Measurements from ENCODE around the gene MSI2. TPM values are rescaled to one million over a fixed set of nuclear protein-coding genes. Genes with fewer than 3 reads are reported as not detected.

The MSI2 gene
- total RNA-seq, 4 donors from 2014 or later: 19.7 to 35.8 (median 22.4) TPM

DNA sequence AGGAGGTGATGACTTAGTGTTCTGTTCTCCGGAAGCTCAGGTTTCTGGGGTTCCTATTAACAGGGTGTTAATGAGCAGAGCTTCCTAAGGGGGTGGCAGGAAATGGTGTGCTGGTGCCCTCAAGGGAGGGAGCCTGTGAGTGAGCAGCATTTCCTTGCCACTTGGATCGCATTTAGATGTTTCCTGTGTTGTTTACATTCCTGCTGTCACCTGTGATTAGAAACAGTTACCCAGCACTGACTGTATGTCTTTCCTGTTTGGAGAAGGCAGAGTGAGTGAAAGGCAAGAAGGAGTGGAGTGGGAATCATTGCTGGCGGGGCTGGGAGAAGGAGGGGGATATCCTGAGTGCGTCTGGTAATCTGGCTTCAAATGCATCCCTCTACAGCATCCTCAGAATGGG, 274.2 kb downstream of the MSI2 start:
- Histone ChIP-seq H3K4me3 (no peak overlapping the region), H3K36me3 (peaks cover 3% of the 10 kb centered on the region), H3K9me3 (no peaks in the 10 kb centered on the region), H3K27ac (no peak overlapping the region), H3K4me1 (peaks cover 2% of the 10 kb centered on the region), H3K27me3 (no peaks in the 10 kb centered on the region)
- TF ChIP-seq, protein P1, sequence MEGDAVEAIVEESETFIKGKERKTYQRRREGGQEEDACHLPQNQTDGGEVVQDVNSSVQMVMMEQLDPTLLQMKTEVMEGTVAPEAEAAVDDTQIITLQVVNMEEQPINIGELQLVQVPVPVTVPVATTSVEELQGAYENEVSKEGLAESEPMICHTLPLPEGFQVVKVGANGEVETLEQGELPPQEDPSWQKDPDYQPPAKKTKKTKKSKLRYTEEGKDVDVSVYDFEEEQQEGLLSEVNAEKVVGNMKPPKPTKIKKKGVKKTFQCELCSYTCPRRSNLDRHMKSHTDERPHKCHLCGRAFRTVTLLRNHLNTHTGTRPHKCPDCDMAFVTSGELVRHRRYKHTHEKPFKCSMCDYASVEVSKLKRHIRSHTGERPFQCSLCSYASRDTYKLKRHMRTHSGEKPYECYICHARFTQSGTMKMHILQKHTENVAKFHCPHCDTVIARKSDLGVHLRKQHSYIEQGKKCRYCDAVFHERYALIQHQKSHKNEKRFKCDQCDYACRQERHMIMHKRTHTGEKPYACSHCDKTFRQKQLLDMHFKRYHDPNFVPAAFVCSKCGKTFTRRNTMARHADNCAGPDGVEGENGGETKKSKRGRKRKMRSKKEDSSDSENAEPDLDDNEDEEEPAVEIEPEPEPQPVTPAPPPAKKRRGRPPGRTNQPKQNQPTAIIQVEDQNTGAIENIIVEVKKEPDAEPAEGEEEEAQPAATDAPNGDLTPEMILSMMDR (IDR thresholded peaks at IDR 0.05): no peak
- TF ChIP-seq POLR2AphosphoS5 (IDR thresholded peaks at IDR 0.05) (no peak), POLR2A (IDR thresholded peaks at IDR 0.05) (no peak), EP300 (IDR thresholded peaks at IDR 0.05) (no peak)
- no peak for DNase-seq (ENCODE audit: low spot score in 2 of 2)
- 83% methylated on average over 4 of the region's 4 CpGs for WGBS

DNA sequence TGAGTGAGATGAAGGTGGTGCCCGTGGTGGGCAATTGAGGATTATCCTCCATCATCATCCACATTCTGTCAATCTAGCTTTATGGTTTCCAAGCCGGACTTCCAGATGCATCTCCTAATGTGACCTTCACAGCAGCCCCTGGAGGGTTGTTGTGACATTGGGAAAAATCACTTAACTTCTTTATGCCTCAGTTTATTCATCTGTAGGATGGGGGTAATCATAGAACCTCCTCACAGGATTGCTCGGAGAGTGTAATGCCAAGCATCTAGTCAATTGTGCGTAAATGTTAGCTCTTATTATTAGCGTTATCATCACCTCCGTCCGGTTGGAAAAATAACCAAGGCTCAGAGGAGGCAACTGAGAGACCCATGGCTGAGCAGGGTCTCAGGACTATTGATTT, 274.8 kb downstream of the MSI2 start:
- no peak for DNase-seq (ENCODE audit: low spot score in 2 of 2)
- Histone ChIP-seq H3K27me3 (no peaks in the 10 kb centered on the region), H3K36me3 (peaks cover 3% of the 10 kb centered on the region), H3K4me3 (no peak overlapping the region), H3K4me1 (peaks cover 2% of the 10 kb centered on the region), H3K27ac (no peak overlapping the region), H3K9me3 (no peaks in the 10 kb centered on the region)
- 96% methylated on average over 7 of the region's 7 CpGs for WGBS
- TF ChIP-seq, protein P1 (IDR thresholded peaks at IDR 0.05): no peak
- TF ChIP-seq POLR2A (IDR thresholded peaks at IDR 0.05) (no peak), POLR2AphosphoS5 (IDR thresholded peaks at IDR 0.05) (no peak), EP300 (IDR thresholded peaks at IDR 0.05) (no peak)

DNA sequence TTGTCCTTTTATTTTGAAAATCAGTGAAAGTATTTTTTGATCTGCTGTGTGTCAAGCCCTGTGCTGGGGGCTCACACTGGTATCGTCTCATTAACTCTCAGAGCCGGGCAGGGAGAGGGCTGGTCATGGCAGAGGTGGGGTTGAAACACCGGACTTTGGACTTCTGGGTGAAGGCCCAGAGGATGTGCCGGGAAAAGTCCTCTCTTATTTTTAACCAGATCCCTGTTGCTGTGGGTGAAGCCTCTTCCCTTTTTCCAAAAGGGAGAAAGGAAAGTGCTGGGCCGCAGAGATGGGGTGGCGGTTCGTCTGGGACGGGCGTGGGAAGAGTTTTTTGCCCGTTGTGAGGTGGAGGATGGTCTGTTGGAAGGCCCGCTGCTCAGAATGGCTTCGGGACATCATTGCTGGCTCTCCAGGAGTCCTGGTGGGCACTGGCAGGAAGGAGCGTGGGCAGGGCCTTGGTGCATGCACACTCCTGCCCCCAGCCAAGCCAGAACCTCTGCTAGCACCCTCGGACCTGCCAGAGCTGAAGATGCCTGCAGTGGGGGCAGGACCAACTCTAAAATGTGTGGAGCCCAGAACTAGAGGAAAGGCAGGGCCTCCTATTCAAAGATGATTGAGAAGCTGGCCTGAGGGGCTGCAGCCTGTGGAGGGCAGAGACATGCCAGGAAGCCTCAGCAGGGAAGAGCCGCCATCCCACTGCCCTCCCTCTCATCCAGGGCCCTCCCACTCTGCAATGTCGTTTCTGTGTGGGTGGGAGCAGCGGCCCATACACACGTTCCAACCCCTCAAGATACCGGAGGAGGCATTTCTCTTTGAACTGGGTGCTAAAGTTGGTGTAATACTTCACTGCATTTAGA, 275.6 kb downstream of the MSI2 start:
- Histone ChIP-seq H3K9me3 (no peaks in the 10 kb centered on the region), H3K4me1 (peaks cover 2% of the 10 kb centered on the region), H3K27me3 (no peaks in the 10 kb centered on the region), H3K4me3 (no peak overlapping the region), H3K27ac (no peak overlapping the region), H3K36me3 (peaks cover 3% of the 10 kb centered on the region)
- WGBS: 85% methylated on average over 18 of the region's 19 CpGs
- DNase-seq (ENCODE audit: low spot score in 2 of 2): no peak
- TF ChIP-seq POLR2A (IDR thresholded peaks at IDR 0.05) (no peak), POLR2AphosphoS5 (IDR thresholded peaks at IDR 0.05) (no peak), EP300 (IDR thresholded peaks at IDR 0.05) (no peak)
- TF ChIP-seq, protein P1 (IDR thresholded peaks at IDR 0.05): no peak

DNA sequence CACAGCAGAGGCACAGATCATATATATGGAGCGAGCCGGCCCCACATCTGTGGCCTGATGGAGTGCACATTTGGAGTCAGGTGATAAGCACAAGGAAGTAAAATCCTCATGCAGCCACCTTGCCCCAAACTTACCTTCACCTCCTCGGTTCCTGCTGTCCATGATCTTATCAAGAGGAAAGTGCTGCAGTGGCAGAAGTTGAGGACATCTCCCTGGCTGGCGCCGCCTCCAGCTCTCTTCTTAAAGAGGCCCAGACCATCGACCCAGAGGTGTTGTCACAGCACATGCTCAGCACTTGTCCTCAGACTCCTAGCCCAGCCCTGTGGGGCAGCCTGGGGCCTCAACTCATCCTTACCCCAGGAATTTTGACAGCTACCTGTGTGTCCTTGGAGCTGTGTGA, 276.2 kb downstream of the MSI2 start:
- 85% methylated on average over 6 of the region's 6 CpGs for WGBS
- TF ChIP-seq POLR2A (IDR thresholded peaks at IDR 0.05): no peak
- TF ChIP-seq POLR2AphosphoS5 (IDR thresholded peaks at IDR 0.05): no peak
- TF ChIP-seq EP300 (IDR thresholded peaks at IDR 0.05): no peak
- TF ChIP-seq, protein P1 (IDR thresholded peaks at IDR 0.05): no peak
- Histone ChIP-seq H3K27ac (no peak overlapping the region), H3K9me3 (no peaks in the 10 kb centered on the region), H3K4me1 (peaks cover 2% of the 10 kb centered on the region), H3K36me3 (peaks cover 3% of the 10 kb centered on the region), H3K4me3 (no peak overlapping the region), H3K27me3 (no peaks in the 10 kb centered on the region)
- DNase-seq (ENCODE audit: low spot score in 2 of 2): no peak

DNA sequence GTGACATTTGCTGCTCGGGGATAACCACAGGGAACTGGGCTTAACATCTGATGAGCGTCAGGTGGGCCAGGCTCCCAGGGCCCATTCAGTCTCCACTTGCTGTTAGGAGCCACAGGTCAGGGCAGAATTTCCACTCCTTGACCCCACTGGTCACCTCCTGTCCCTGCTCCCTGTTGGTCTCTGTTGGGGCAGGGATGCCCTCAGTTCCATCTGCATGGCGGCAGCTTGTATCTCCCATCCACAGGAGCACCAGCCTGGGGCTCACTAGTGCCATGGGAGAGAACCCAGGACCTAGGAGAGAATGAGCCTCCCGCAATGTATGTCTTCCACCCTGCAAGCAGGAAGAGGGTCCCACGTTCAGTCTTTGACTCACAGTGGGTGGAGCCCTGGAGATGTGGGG, 276.6 kb downstream of the MSI2 start:
- no peak for DNase-seq (ENCODE audit: low spot score in 2 of 2)
- Histone ChIP-seq H3K9me3 (no peaks in the 10 kb centered on the region), H3K27me3 (no peaks in the 10 kb centered on the region), H3K36me3 (peaks cover 3% of the 10 kb centered on the region), H3K4me3 (no peak overlapping the region), H3K27ac (no peak overlapping the region), H3K4me1 (peaks cover 2% of the 10 kb centered on the region)
- TF ChIP-seq EP300 (IDR thresholded peaks at IDR 0.05) (no peak), POLR2AphosphoS5 (IDR thresholded peaks at IDR 0.05) (no peak), POLR2A (IDR thresholded peaks at IDR 0.05) (no peak)
- TF ChIP-seq, protein P1 (IDR thresholded peaks at IDR 0.05): no peak
- WGBS: 94% methylated on average over 4 of the region's 5 CpGs

Data from suprapubic skin (tissue), 4 donors.